Endothelial cell of umbilical vein (primary cell): ENCODE data around the gene OSBPL6.

ENCODE experiments used
- CTCF ChIP-seq, 2 donors: IDR thresholded peaks; 1 replicate in 1 of 2; 2 replicates in 1 of 2; pipeline ENCODE4 v1.5.1; 2011; ENCODE audit warnings: low read length in 2 of 2, mild to moderate bottlenecking in 2 of 2, moderate library complexity in 2 of 2, control low read depth in 1 of 2, inconsistent platforms in 1 of 2, low read depth in 1 of 2; ENCODE audit not compliant: insufficient read depth in 1 of 2; ENCODE audit errors: extremely low read depth in 1 of 2
- EZH2 ChIP-seq: IDR thresholded peaks from 2 replicates; pipeline ENCODE4 v1.6.1; 2012; ENCODE audit warnings: borderline replicate concordance, low read depth, mild to moderate bottlenecking, moderate library complexity, low read length, inconsistent platforms; ENCODE audit not compliant: severe bottlenecking
- FOS ChIP-seq: IDR thresholded peaks from 2 replicates; pipeline ENCODE4 v1.6.1; 2011; ENCODE audit warnings: mild to moderate bottlenecking, low read length, moderate library complexity, borderline replicate concordance; ENCODE audit not compliant: insufficient read depth
- GATA2 ChIP-seq: IDR thresholded peaks from 2 replicates; pipeline ENCODE4 v1.7.0; 2011; ENCODE audit warnings: low read depth, mild to moderate bottlenecking, moderate library complexity, mixed read lengths, low read length; ENCODE audit not compliant: insufficient read length, insufficient read depth
- JUN ChIP-seq: IDR thresholded peaks from 2 replicates; pipeline ENCODE4 v1.6.1; 2011; ENCODE audit warnings: borderline replicate concordance, low read depth; ENCODE audit not compliant: insufficient read length, insufficient read depth
- MAX ChIP-seq: IDR thresholded peaks from 2 replicates; pipeline ENCODE4 v1.6.1; 2011; ENCODE audit not compliant: insufficient read depth, insufficient read length
- POLR2A ChIP-seq: IDR thresholded peaks from 2 replicates; pipeline ENCODE4 v1.6.1; 2012; ENCODE audit warnings: low read depth, mild to moderate bottlenecking, control low read depth, low read length
- POLR2AphosphoS5 ChIP-seq: IDR thresholded peaks from 2 replicates; pipeline ENCODE4 v1.6.1; 2012; ENCODE audit warnings: low read depth, mild to moderate bottlenecking, control low read depth, low read length, moderate library complexity; ENCODE audit not compliant: insufficient read depth

GRCh38 chr2:178163395-178163794, 30.9 kb upstream of the OSBPL6 start:
- TF ChIP-seq POLR2A: no peak
- no peak for TF ChIP-seq CTCF (IDR thresholded peaks at IDR 0.05; ENCODE audit: extremely low read depth in 1 of 2, insufficient read depth in 1 of 2, low read depth in 1 of 2, low read length in 2 of 2)
- TF ChIP-seq EZH2: no peak
- TF ChIP-seq JUN: no peak
- no peak for TF ChIP-seq MAX
- no peak for TF ChIP-seq GATA2
- TF ChIP-seq POLR2AphosphoS5: no peak
- no peak for TF ChIP-seq FOS
